Embryonic facial prominence (tissue), 1 donor: ENCODE data around the gene CHKA.

Experiments used
- DNase-seq: peaks from one replicate; pipeline ENCODE4 v3.0.0-alpha.2; 2016; ENCODE audit errors: extremely low spot score

The CHKA gene

DNA sequence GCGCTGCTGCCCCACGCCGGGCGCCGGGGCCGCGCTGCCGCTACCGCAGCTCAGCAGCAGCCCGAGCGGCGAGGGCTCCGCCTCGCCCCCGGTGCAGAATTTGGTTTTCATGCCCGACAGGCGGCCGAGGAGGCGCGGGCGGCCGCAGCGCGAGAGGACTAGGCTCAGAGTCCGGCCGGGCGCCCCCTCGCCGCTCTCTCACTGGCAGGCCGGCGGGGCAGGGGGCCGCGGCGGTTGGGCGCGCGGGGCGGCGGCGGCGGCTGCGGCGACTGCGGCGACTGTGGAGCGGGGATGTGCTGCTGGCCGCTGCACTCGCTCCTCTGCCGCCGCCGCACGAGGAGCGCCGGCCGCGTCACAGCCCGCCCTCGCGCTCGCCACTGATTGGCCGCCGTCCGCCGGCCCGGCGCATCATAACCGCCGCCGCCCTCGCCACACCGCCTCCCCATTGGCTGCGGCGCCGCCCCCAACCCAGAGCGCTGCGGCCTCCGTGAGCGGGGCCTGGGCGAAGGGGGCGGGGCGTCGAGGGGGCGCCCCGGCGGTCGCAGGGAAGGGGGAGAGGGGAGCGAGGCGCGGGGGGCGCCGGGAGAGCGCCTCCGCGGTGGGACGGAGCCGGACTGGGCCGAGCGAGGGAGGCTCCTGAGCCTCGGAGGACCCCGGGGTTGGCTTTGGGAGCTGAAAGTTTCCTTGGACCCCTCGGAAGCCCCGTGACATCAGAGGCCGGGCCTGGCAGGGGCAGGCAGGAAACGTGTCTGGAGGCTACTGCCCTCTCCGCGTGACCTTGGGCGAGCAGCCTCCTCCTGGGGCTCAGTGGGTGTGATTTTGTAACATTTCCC lies at the start of gene CHKA:
Gene CHKA (minus strand): TSS at position 322 of the 833 bp plus-strand sequence. CDS start 211 bp downstream, at position 111.
- DNase-seq = peak; percentile 81

DNA sequence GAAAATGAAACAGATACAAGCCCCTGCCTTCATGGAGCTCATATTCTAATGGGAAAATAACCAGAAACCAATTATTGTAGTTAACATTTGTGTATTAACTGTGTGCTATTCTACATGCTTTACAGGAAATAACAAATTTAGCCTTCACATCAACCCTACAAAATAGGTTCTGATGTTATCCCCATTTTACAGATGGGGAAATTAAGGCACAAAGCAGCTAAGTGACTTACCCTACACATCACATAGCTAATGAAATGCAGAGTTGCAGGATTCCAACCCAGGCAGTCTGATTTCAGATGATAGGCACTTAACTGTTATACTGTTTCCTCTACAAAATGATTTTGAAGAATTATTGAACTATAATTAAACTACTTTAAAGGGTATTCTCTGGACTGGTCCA lies 48.3 kb upstream of the CHKA start:
- DNase-seq = no peak

DNA sequence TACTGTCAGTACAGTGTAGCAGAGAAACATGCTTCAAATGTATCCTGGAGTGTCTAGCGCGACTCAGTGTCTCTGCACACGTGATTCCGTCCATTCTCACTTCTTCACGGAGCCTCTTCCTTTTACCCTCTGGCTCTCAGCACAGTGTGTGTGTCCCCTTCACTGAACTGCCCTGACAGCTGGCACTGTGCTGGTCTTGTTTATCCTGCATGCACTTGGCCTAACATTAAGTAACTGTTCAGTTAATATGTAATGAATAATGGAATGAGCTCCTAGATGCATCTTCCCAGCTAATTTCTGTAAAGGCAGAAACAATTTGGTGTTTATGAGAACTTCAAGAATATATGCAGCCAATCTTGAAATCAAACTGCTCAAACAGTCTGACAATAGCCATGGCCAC lies 47.5 kb upstream of the CHKA start:
- DNase-seq = no peak

DNA sequence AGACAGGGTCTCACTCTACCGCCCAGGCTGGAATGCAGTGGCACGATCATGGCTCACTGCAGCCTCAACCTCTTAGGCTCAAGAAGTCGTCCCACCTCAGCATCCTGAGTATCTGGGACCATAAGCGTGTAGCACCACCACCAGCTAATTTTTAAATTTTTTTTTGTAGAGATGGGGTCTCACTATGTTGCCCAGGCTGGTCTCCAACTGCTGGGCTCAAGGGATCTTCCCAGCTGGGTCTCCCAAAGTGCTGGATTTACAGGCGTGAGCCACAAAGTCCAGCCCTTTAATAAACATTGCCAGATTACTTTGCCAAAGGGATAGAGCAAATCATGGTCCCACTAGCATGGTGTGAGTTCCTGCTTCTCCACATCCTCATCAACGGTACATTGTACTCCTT lies 46.3 kb upstream of the CHKA start:
- DNase-seq = no peak

DNA sequence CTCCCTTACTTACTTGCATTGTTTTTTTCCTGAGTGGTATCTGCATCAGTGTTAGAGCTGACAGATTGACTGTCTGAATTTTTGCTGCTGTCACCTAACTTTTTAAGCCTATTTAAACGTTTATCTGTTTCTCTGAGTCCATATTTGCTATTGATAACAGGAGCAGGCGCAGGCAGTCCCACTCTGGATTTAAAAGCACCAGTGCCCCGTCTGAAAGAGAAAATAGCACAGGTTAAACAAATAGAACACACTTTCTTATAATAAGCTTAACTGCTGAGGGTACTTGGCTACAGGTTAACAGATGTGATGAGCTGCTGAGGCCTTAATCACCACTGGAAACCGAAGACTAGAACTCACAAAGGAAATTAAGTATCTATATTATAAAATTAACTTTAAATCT lies 45.8 kb upstream of the CHKA start:
- no peak for DNase-seq

DNA sequence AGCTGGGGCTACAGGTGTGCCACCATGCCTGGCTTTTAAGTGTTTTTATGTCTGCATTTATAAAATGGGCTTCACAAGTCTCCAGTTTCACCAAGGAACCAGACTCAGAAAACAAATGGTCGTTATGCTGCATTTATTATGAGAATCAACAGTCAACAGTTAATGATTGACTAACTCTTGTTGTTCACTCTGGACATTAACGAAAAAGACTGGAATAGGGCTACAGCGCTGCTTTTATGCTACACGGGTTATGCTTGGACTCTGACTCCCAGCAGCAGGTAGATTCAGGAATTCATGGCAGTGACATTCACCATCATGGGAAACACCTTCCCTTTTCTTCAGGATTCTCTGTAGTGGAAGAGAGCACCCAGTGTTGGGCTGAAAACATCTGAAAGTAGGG lies 44.4 kb upstream of the CHKA start:
- DNase-seq = no peak

DNA sequence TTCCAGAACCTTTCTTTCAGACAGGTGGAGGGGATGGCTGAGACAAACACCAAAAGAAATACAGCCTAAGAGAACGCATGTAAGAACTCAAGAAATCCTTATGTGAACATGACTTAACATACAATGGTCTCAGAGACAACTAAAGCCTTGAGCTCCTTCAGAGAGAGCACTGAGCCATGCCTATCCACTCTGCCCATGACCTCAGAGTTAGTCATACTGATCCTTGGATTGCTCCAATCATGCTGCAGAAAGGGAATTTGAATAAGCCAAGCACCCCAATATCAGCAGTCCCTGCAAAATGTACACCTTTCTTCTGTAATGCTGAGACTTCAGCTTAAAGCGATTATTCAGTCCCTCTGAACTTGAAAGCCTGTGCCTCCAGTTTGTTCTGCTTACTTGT lies 43.2 kb upstream of the CHKA start:
- no peak for DNase-seq

DNA sequence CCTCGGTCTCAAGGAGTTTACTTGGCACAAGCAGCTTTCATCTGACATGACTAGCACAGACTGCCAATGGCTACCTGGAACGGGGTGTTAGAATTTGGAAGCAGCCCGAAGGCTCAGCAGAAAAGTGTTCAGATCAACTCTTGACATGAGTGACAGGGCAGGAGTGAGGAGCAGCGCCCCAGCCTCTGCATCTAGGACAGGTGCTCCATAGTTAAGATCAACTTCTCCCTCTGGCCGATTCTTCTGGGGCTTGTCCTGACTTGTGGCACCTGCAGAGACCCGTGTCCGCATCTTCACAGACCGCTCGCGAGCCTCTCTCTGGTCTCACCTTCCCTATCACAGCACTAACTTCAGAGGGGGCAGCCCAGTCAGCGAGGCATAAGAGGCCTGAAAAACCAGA lies 42.5 kb upstream of the CHKA start:
- DNase-seq = no peak

DNA sequence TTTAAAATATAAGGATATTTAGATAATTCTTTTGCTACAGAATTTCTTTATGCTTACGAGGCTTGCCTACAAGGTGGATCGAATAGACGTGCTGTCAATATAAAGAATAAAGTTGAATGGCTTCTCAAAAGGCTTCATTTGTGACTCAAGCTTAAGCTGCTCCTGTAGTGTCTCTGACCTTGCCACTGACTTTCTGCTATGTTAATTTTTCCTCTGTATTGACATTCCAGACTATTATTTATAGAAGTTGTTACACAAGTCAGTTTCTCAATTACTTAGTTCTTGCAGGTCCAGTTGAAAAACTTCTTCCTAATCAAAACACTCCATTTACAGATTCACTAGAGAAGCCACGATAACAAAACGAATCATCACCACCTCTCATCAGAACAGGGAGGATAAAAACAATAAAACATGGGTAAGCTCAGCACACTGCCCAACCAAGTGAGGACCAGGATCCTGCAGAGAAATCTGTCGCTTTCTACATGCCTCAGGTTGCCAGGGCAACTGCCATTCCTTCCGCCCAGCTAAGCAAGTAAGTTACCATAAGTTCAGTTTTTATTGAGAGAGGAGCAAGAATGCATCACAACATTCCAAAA lies 39.0 kb upstream of the CHKA start:
- DNase-seq = no peak

DNA sequence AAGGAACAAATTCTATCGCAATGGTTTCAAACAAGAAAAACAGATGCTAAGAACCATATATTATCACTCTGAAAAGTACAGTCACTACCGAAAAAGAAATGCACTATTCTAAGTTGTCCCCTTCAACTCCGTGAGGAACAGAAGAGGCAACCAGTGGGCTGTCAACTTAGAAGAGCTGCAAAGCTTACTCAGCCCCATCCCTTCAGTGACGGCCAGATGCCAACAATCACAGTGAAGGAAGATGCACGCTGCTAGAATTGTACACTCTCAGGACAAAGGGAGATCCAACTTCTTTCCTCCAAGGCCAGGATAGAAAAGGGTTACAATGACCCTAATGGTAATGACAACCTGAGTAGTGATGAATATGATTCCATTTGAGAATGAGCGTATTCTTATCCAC lies 38.5 kb upstream of the CHKA start:
- DNase-seq = no peak

DNA sequence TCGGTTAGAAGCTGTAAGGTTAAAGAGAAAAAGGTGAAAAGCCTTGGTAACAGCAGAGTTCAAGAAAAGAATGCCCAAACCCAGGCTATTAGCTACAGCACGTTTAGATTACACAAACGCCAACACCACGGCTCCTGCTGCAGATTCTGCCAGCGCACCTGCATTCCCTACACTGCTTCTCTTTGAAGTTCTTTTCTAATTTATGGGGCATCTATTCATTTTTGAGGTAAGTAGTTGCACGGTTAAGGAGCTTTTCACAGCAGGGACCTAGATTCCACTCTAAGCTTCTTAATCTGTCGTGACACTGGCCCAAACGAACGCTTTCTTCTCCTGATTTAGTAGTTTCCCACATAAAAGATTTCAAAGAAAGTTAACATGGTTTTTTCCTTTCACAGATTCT lies 38.0 kb upstream of the CHKA start:
- DNase-seq = no peak

DNA sequence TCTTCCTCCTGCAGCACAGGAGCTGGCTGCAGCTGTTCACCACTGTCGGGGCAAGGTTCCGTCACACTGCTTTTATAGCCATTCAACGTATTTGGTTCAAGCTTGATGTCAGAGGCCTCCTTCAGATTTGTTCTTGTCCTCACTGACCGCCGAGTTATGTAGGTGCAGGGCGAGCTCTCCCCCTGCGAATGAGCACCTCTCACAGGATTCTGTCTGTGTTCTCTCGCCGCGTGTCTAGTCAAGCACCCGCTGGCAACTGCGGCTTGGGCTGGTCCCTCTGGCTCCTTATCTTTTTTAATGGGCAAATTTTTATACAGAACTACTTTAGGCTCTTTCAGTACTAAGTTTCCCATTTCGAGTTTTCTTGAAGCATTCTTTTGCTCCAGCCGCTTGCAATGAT lies 37.4 kb upstream of the CHKA start:
- no peak for DNase-seq

DNA sequence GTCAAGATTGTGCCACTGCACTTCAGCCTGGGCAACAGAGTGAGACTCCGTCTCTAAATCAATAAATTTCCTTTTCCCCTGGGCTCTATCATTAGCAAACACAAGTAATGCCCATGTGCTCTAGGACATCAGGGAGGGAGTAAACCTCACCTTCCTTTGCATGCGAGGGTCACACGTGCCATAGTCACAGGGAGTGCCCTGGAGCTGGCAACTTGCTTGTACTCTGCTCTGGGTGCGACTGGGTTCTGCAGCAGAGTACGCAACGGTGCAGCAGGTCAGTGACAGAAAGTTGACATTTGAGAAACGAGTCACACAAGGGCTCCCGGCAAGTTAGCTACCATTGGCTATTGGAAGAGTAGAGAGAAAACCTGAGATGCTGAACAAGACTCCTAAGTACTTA lies 32.6 kb upstream of the CHKA start:
- no peak for DNase-seq

DNA sequence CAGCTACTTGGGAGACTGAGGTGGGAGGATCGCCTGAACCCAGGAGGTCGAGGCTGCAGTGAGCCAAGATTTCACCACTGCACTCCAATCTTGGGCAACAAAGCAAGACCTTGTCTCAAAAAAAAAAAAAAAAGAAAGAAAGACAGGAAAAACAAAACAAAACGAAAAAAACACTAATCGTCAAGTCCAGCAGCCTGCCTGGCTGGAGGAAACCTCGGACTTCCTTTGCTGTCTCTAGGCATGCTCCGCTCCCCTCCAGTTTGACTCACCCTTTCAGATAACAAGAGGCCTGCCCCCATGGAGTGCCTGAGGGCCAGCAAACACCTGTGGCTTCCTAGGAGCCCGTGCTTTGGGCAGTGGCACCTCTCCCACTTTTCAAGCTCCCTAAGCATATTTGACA lies 28.8 kb upstream of the CHKA start:
- no peak for DNase-seq

DNA sequence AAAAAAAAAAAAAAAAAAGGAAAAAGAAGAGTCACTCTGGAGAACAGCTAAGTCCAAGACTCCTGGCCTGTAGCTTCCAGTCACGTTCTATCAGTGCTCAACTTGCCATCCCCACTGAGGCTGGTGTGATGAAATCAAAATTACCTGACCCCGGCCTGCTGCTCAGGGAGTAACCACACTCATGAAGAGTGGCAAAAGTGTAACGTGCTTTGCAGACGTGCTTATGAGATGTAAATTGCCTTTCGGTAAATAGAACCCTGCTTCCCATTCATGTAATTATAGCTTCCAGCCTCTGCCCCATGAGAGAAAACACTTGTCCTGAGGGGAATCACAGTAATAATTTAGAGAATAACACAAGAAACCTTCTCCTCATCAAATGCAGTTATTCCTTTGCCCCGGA lies 28.2 kb upstream of the CHKA start:
- no peak for DNase-seq

DNA sequence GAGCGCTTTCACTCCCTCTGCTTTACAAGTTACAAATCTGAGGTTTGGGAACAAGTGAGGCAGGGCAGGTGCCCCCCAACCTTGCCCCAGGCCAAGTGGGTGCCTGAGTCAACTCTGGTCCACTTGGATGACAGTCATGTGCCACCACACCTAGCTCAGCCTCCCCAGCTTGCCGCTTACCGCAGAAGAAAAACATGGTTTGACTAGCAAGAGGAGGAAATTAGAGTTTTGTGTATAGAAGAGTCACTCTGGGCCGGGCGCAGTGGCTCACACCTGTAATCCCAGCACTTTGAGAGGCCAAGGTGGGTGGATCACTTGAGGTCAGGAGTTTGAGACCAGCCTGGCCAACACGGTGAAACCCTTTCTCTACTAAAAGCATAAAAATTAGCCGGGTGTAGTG lies 27.7 kb upstream of the CHKA start:
- no peak for DNase-seq

DNA sequence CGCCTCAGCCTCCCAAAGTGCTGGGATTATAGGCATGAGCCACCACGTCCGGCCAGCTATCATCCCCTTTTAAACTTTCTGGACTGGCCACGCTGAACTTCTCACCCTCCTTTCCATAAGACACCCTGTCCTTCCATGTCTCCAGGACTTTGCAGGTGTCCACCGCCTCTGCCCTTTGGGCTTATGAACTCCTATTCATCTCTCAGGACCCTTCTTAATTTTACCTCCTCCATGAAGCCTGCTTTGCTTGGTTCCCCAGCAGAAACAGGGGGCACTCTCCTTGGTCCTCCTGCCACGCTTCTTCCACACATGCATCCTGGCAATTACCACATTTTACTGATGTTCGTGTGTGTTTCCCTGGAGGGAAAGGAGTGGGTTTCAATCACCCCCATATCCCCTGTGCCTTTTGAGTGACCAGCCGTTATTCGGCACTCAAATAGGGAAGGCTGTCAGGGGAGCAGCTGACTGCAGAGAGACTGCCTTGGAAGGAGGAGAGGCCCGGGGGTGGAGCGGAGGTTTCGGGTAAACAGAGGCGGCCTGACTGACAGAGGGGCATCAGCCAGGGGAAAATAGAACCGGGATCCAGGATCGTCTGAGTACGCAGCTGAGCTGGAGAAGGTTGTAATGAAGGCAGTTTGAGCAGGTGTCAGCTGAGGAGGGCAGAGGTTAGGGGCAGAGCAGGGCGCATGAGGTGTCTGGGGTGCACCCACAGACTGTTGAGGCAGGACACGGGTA lies 27.1 kb upstream of the CHKA start:
- DNase-seq = no peak

DNA sequence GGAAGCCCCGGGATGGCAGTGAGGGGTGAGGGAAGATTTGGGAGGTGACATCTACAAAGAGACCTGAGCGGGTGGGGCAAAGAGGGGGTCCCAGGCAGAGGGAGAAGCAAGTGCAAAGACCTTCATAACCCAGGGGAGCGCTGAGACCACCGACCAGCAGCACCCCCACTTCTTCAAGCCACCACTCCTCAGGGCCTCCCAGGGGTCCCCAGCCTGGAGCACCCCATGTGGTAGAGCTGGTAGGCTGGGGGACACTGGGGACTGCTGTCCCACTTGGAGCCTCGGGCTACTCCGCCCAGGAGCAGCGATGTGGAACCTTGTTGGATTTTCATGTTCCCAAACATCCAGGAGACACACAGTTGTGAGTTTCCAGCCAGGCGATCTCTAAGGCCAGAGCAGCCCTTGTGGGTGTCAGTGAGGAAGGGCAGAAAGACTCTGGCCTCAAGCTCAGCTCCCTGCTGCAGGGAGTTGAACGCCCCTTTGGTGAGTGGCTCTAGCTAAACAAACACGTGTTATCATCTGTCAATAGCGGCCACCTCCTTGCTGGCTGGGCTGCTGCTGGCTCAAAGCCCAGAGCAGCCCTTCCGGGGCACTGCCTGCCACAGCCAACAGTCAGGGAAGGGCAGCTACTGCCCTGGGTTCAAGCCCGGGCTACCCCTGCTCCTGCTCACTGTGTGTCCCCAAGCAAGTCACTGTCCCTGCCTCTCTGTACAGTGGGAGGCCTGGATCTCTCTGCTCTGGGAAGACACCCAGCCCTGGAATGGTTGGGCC lies 25.7 kb upstream of the CHKA start:
- no peak for DNase-seq

DNA sequence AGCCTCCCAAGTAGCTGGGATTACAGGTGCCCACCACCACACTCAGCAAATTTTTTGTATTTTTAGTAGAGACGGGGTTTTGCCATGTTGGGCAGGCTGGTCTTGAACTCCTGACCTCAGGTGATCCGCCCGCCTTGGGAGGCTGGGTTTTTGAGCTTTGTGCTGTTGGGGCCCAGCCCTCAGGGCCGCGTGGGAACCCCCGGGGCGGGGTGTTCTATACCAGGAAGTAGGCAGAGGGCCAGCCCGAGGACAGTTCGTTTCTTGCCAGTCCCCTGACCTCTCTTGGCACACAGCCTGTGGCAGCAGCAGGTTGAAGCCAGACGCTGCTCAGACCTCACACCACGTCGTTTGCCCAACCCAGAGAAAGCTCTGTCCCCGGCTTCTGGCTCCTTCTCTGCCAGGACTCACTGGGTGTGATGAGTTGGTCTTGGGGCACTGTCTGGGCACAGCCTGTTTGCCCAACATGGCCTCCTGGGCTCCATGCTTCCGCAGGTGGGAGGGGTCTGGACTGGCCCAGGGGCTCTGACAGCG lies 24.9 kb upstream of the CHKA start:
- no peak for DNase-seq

DNA sequence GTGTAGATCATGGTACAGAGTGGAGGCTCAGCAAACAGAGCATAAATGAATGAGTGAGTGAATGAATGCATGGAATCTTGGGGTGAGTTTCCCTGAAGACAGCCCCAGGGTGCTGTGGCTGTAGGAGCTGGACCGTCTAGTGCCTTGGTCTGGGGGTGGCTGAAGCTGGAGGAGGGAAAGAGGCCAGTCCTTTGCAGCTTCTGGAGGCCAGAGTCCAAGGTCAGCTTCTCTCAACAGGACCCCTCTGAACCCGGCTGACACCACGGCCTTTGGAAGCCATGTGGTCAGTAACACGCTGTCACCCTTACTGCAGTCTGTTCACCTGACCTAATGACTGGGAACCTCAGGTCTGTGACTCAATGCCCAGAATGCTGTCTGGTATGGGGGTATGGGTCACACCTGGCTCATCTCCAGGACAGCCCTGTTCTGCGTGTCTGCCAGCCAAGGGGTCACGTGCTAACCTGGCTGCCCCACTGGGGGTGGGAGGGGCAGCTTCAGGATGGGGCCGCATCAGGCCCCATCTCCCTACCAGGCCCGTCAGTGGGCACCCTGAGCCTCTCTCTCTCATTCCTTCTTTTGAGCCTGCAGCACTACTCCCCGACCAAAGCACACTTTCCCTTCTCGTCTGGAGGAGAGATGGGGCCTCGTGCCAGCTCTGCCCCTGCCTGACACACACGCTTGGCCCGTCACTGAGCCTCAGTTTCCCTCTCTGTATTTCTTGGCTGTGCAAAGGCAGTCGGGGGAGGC lies 24.1 kb upstream of the CHKA start:
- no peak for DNase-seq

DNA sequence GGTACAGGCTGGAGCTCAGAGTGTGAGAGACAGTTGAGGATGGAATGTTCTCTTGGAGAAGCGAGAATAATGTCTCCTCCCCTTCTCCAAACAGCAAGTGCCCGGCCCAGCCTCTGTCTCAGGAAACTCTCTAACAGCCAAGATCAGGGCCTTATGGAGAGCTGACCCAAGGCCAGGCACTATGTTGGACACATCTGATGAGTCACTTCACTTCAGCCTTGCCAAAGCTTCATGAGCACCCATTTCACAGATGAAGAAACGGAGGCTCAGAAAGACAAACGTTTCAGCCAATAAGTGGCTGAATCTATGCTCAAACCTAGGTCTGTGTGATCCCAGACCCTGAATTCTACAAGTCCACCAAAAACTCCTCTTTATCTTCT lies 22.1 kb upstream of the CHKA start:
- DNase-seq = no peak
